Gastroesophageal sphincter (tissue), 3 donors: ENCODE results near the gene CEP170B.
A peak's percentile ranks its signal among the peaks of the same experiment; 100 is the strongest.

Source experiments
- EP300 ChIP-seq: sonication (generic); formaldehyde crosslinking; IDR thresholded peaks from one replicate; pipeline ENCODE4 v1.6.1; 2017; ENCODE audit warnings: antibody characterized with exemption, mild to moderate bottlenecking
- POLR2A ChIP-seq, 2 donors: fragments of 450-650 bp; IDR thresholded peaks; one replicate each; pipeline ENCODE4 v1.6.1; 2017; ENCODE audit warnings: antibody characterized with exemption in 2 of 2, mild to moderate bottlenecking in 2 of 2, moderate library complexity in 1 of 2
- POLR2AphosphoS5 ChIP-seq: sonication (generic); formaldehyde crosslinking; IDR thresholded peaks from one replicate; pipeline ENCODE4 v1.6.1; 2017; ENCODE audit warnings: antibody characterized with exemption
- TF ChIP-seq, protein P1 (sequence below), 4 experiments: fragments of 200-600 bp in 2 of 4; fragments of 450-650 bp in 2 of 4; sonication (generic) in 1 of 4; IDR thresholded peaks; one replicate each; pipeline ENCODE4 v1.5.1; 2017 to 2019; ENCODE audit warnings: antibody characterized with exemption in 4 of 4, mild to moderate bottlenecking in 2 of 4, moderate library complexity in 2 of 4

DNA sequence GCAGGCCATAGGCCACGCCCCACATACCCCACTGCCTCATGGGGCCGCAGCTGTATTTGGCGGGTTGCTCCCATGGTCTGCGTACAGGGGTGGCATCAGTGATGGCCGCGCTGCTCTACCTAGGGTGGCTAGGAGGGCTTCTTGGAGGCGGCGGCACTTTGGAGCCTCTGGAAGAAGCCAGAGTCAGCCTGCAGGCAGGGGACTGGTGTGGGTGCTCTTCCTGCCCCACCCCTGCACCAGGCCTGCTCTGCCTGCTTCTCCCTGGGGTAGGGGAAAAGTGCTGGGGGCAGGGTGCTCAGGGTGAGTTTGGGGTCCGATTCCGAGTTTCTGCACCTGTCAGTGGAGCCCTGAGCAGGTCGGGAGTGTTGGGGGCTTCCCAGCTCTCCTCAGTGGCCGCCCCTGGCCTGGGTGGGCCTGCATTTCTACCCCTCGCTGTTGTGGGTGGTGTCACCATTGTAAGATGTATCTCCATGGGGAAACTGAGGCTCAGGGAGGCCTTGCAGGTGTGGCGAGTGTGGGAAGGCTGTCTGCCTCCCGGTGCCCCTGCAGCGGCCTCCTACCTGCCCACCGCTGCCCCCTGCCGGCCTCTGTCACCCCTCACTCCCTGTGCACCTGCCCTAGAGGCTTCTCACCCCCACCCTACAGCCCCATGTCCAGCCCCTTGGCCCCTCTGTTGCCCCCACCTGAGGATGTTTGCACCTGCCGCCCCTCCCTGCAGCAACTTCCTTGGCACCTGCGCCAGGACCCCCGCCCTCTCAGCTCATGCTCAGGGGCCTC lies 5.5 kb downstream of the CEP170B start:
- TF ChIP-seq POLR2A (IDR thresholded peaks at IDR 0.05) (no peak), POLR2AphosphoS5 (no peak), EP300 (no peak)
- TF ChIP-seq, protein P1, sequence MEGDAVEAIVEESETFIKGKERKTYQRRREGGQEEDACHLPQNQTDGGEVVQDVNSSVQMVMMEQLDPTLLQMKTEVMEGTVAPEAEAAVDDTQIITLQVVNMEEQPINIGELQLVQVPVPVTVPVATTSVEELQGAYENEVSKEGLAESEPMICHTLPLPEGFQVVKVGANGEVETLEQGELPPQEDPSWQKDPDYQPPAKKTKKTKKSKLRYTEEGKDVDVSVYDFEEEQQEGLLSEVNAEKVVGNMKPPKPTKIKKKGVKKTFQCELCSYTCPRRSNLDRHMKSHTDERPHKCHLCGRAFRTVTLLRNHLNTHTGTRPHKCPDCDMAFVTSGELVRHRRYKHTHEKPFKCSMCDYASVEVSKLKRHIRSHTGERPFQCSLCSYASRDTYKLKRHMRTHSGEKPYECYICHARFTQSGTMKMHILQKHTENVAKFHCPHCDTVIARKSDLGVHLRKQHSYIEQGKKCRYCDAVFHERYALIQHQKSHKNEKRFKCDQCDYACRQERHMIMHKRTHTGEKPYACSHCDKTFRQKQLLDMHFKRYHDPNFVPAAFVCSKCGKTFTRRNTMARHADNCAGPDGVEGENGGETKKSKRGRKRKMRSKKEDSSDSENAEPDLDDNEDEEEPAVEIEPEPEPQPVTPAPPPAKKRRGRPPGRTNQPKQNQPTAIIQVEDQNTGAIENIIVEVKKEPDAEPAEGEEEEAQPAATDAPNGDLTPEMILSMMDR (IDR thresholded peaks at IDR 0.05), result peak in 1 of 4 experiments; percentile 46
